ENCODE measurements around the gene AHNAK. TPM values are rescaled to one million over a fixed set of nuclear protein-coding genes. Genes with fewer than 3 reads are reported as not detected.
"Not testable (repeated sequence)": the region's sequence is repeated elsewhere in the genome, so short reads cannot be mapped to it uniquely, and the experiment has no call there.

Gene AHNAK
- total RNA-seq, 1 donor from 2014 or later, result 27.2 TPM

- peaks cover 14% of the 10 kb centered on the region for H3K27me3 Mint-ChIP-seq
- H3K27ac Mint-ChIP-seq, result no peak overlapping the region
Observed at GRCh38 chr11:62450543-62451240, 95.9 kb downstream of the AHNAK start.

GRCh38 chr11:62449912-62450311, 96.7 kb downstream of the AHNAK start:
- H3K4me1 Mint-ChIP-seq (ENCODE audit: low read depth); DNase-seq (ENCODE audit: low spot score, unreplicated experiment); H3K36me3 Mint-ChIP-seq (ENCODE audit: insufficient read depth); H3K9me3 Mint-ChIP-seq (ENCODE audit: low read depth); H3K4me3 Mint-ChIP-seq (ENCODE audit: low read depth); H3K27ac Mint-ChIP-seq: not testable (repeated sequence)
- H3K27me3 Mint-ChIP-seq, result peaks cover 14% of the 10 kb centered on the region

More at GRCh38 chr11:62450543-62451240, 95.9 kb downstream of the AHNAK start:
- no peak for DNase-seq (ENCODE audit: low spot score, unreplicated experiment)
- Mint-ChIP-seq H3K4me3 (ENCODE audit: low read depth) (no peak overlapping the region), H3K36me3 (ENCODE audit: insufficient read depth) (no peaks in the 10 kb centered on the region), H3K9me3 (ENCODE audit: low read depth) (no peaks in the 10 kb centered on the region), H3K4me1 (ENCODE audit: low read depth) (no peaks in the 10 kb centered on the region)
- no peak for TF ChIP-seq CTCF (IDR thresholded peaks at IDR 0.05; ENCODE audit: unreplicated experiment)

- Mint-ChIP-seq H3K36me3 (ENCODE audit: insufficient read depth) (no peaks in the 10 kb centered on the region), H3K27me3 (peaks cover 14% of the 10 kb centered on the region), H3K27ac (no peak overlapping the region), H3K4me1 (ENCODE audit: low read depth) (peaks cover 6% of the 10 kb centered on the region), H3K9me3 (ENCODE audit: low read depth) (no peaks in the 10 kb centered on the region), H3K4me3 (ENCODE audit: low read depth) (no peak overlapping the region)
- no peak for DNase-seq (ENCODE audit: low spot score, unreplicated experiment)
- TF ChIP-seq CTCF (IDR thresholded peaks at IDR 0.05; ENCODE audit: unreplicated experiment), result no peak
Observed at GRCh38 chr11:62449451-62449851, 97.2 kb downstream of the AHNAK start.

- H3K4me3 Mint-ChIP-seq (ENCODE audit: low read depth), result no peak overlapping the region
- H3K27me3 Mint-ChIP-seq, result peaks cover 14% of the 10 kb centered on the region
- H3K27ac Mint-ChIP-seq, result no peak overlapping the region
- H3K4me1 Mint-ChIP-seq (ENCODE audit: low read depth), result peaks cover 6% of the 10 kb centered on the region
- DNase-seq (ENCODE audit: low spot score, unreplicated experiment), result no peak
- H3K9me3 Mint-ChIP-seq (ENCODE audit: low read depth), result no peaks in the 10 kb centered on the region
- TF ChIP-seq CTCF (IDR thresholded peaks at IDR 0.05; ENCODE audit: unreplicated experiment), result no peak
- no peaks in the 10 kb centered on the region for H3K36me3 Mint-ChIP-seq (ENCODE audit: insufficient read depth)
Observed at GRCh38 chr11:62446091-62446490, 100.5 kb downstream of the AHNAK start.

GRCh38 chr11:62445314-62445740, 101.3 kb downstream of the AHNAK start:
- Mint-ChIP-seq H3K27ac (no peak overlapping the region), H3K4me1 (ENCODE audit: low read depth) (peaks cover 6% of the 10 kb centered on the region), H3K27me3 (peaks cover 14% of the 10 kb centered on the region), H3K4me3 (ENCODE audit: low read depth) (no peak overlapping the region), H3K9me3 (ENCODE audit: low read depth) (no peaks in the 10 kb centered on the region), H3K36me3 (ENCODE audit: insufficient read depth) (no peaks in the 10 kb centered on the region)
- no peak for DNase-seq (ENCODE audit: low spot score, unreplicated experiment)
- TF ChIP-seq CTCF (IDR thresholded peaks at IDR 0.05; ENCODE audit: unreplicated experiment), result no peak

GRCh38 chr11:62444835-62445234, 101.8 kb downstream of the AHNAK start:
- no peak for TF ChIP-seq CTCF (IDR thresholded peaks at IDR 0.05; ENCODE audit: unreplicated experiment)
- H3K27ac Mint-ChIP-seq, result no peak overlapping the region
- H3K36me3 Mint-ChIP-seq (ENCODE audit: insufficient read depth), result no peaks in the 10 kb centered on the region
- H3K4me3 Mint-ChIP-seq (ENCODE audit: low read depth), result peak overlapping the region; percentile 33
- peaks cover 6% of the 10 kb centered on the region for H3K4me1 Mint-ChIP-seq (ENCODE audit: low read depth)
- peaks cover 14% of the 10 kb centered on the region for H3K27me3 Mint-ChIP-seq
- no peaks in the 10 kb centered on the region for H3K9me3 Mint-ChIP-seq (ENCODE audit: low read depth)
- DNase-seq (ENCODE audit: low spot score, unreplicated experiment), result no peak

All from progenitor cell of endocrine pancreas (in vitro differentiated cells).